H1 (cell line): ENCODE results near the gene NKX6-1. TPM values are rescaled to one million over a fixed set of nuclear protein-coding genes. Genes with fewer than 3 reads are reported as not detected.

Experiments
- CTCF ChIA-PET: fragments of 300-600 bp; sonication (Branson Sonifier 250); formaldehyde crosslinking; loops from one replicate; lab custom pipeline; 2021; ENCODE audit not compliant: partially characterized antibody; lab: Charles Lee
- POLR2A ChIA-PET: fragments of 300-600 bp; sonication (Branson Sonifier 250); formaldehyde crosslinking; loops from one replicate; lab custom pipeline; 2021; ENCODE audit warnings: inconsistent platforms; ENCODE audit not compliant: partially characterized antibody; lab: Charles Lee
- DNase-seq, 2 experiments: peaks; one replicate each; pipeline versions ENCODE4 v3.0.0 to v3.0.0-alpha.2; 2010 to 2022; ENCODE audit warnings: low spot score in 2 of 2, low read depth in 1 of 2, mixed read lengths in 1 of 2
- FAIRE-seq: peaks from 2 replicates; lab custom pipeline; 2011; peaks lifted over from hg19 to GRCh38; lab: Jason Lieb, UNC
- H2AFZ ChIP-seq: 2 replicates; pipeline ENCODE4 v1.8.1; 2012; ENCODE audit warnings: low read length, inconsistent platforms
- H2AK5ac ChIP-seq: 2 replicates; pipeline ENCODE4 v1.6.1; 2013; ENCODE audit warnings: low read depth, low read length
- H2BK120ac ChIP-seq: replicated peaks from 2 replicates; pipeline ENCODE3; 2013; ENCODE audit warnings: low read depth, low read length, inconsistent platforms
- H2BK12ac ChIP-seq: 2 replicates; pipeline ENCODE4 v1.6.1; 2013; ENCODE audit warnings: low read depth, low read length
- H2BK15ac ChIP-seq: 2 replicates; pipeline ENCODE4 v1.6.1; 2013; ENCODE audit warnings: low read length
- H2BK20ac ChIP-seq: 2 replicates; pipeline ENCODE4 v1.6.1; 2013; ENCODE audit warnings: low read length
- H2BK5ac ChIP-seq: 2 replicates; pipeline ENCODE4 v1.6.1; 2013; ENCODE audit warnings: low read depth, low read length
- H3K14ac ChIP-seq: 2 replicates; pipeline ENCODE4 v1.6.1; 2013; ENCODE audit warnings: inconsistent platforms; ENCODE audit not compliant: insufficient read length
- H3K18ac ChIP-seq: 2 replicates; pipeline ENCODE4 v1.6.1; 2013; ENCODE audit warnings: low read length; ENCODE audit errors: extremely low read depth
- H3K23ac ChIP-seq: 2 replicates; pipeline ENCODE4 v1.6.1; 2013; ENCODE audit warnings: inconsistent platforms; ENCODE audit not compliant: insufficient read length
- H3K23me2 ChIP-seq: 2 replicates; pipeline ENCODE4 v1.6.1; 2013; ENCODE audit warnings: low read depth, low read length
- H3K27ac ChIP-seq: 2 replicates; pipeline ENCODE4 v1.6.1; 2011; ENCODE audit warnings: low read depth, low read length, inconsistent platforms
- H3K27me3 ChIP-seq, 4 experiments: replicated peaks in 1 of 4; 1 replicate in 1 of 4; 2 replicates in 3 of 4; pipeline versions ENCODE4 v1.6.1 to v1.8.1; 2011 to 2013; ENCODE audit warnings: low read length in 3 of 4, mild to moderate bottlenecking in 3 of 4, inconsistent platforms in 2 of 4, mixed read lengths in 2 of 4, moderate library complexity in 1 of 4; ENCODE audit not compliant: control insufficient read depth in 3 of 4, insufficient read depth in 3 of 4; ENCODE audit errors: extremely low read depth in 1 of 4
- H3K36me3 ChIP-seq, 4 experiments: 2 replicates each; pipeline versions ENCODE4 v1.6.1 to v1.8.1; 2011 to 2013; ENCODE audit warnings: mild to moderate bottlenecking in 4 of 4, low read length in 3 of 4, moderate library complexity in 2 of 4, control low read depth in 1 of 4, inconsistent platforms in 1 of 4; ENCODE audit not compliant: insufficient read depth in 4 of 4, control insufficient read depth in 2 of 4
- H3K4ac ChIP-seq: replicated peaks from 2 replicates; pipeline ENCODE3; 2013; ENCODE audit warnings: low read length, low read depth, mixed read lengths, inconsistent platforms; ENCODE audit not compliant: insufficient read length
- H3K4me1 ChIP-seq, 4 experiments: replicated peaks in 1 of 4; 1 replicate in 1 of 4; 2 replicates in 3 of 4; pipeline versions ENCODE4 v1.6.1 to v1.8.1; 2011 to 2013; ENCODE audit warnings: low read length in 3 of 4, inconsistent platforms in 2 of 4, mixed read lengths in 1 of 4; ENCODE audit not compliant: insufficient read depth in 4 of 4, control insufficient read depth in 3 of 4
- H3K4me2 ChIP-seq, 2 experiments: 2 replicates each; pipeline versions ENCODE4 v1.6.1 to v1.8.1; 2011 to 2013; ENCODE audit warnings: low read depth in 2 of 2, low read length in 2 of 2, control low read depth in 1 of 2, inconsistent platforms in 1 of 2, mild to moderate bottlenecking in 1 of 2; ENCODE audit not compliant: insufficient read depth in 1 of 2
- H3K4me3 ChIP-seq, 4 experiments: fragments of 200-600, 300-600 bp in 1 of 4; sonication (generic), shearing (Covaris generic), sonication (Bioruptor Twin) in 1 of 4; 2 replicates each; pipeline versions ENCODE4 v1.5.1 to v1.8.1; 2011 to 2016; ENCODE audit warnings: low read length in 4 of 4, low read depth in 3 of 4, control low read depth in 2 of 4, inconsistent platforms in 2 of 4, mild to moderate bottlenecking in 2 of 4, mixed read lengths in 1 of 4, moderate library complexity in 1 of 4; ENCODE audit not compliant: insufficient read depth in 2 of 4; ENCODE audit errors: extremely low read depth in 1 of 4
- H3K56ac ChIP-seq: replicated peaks from 2 replicates; pipeline ENCODE3; 2013; ENCODE audit warnings: low read depth, mild to moderate bottlenecking, mixed read lengths, low read length, inconsistent platforms; ENCODE audit not compliant: insufficient read length
- H3K79me1 ChIP-seq: 2 replicates; pipeline ENCODE4 v1.6.1; 2013; ENCODE audit warnings: low read depth, low read length, control low read depth
- H3K79me2 ChIP-seq, 2 experiments: 2 replicates each; pipeline versions ENCODE4 v1.6.1 to v1.8.1; 2012 to 2013; ENCODE audit warnings: low read length in 2 of 2, mild to moderate bottlenecking in 2 of 2, inconsistent platforms in 1 of 2; ENCODE audit not compliant: insufficient read depth in 2 of 2, control insufficient read depth in 1 of 2
- H3K9ac ChIP-seq, 4 experiments: replicated peaks in 1 of 4; 1 replicate in 1 of 4; 2 replicates in 3 of 4; pipeline versions ENCODE4 v1.6.1 to v1.8.1; 2011 to 2013; ENCODE audit warnings: low read depth in 3 of 4, low read length in 3 of 4, control low read depth in 2 of 4, mild to moderate bottlenecking in 2 of 4, moderate library complexity in 2 of 4, inconsistent platforms in 1 of 4; ENCODE audit errors: extremely low read depth in 1 of 4
- H3K9me3 ChIP-seq, 2 experiments: 2 replicates each; pipeline versions ENCODE4 v1.6.1 to v1.8.1; 2012 to 2013; ENCODE audit warnings: mild to moderate bottlenecking in 2 of 2, moderate library complexity in 2 of 2, control low read depth in 1 of 2, inconsistent platforms in 1 of 2, low read depth in 1 of 2, low read length in 1 of 2, mixed read lengths in 1 of 2; ENCODE audit not compliant: insufficient read depth in 2 of 2
- H4K20me1 ChIP-seq, 2 experiments: replicated peaks in 1 of 2; 2 replicates each; pipeline versions ENCODE3 to v1.8.1; 2011 to 2013; ENCODE audit warnings: inconsistent platforms in 2 of 2, low read length in 2 of 2, mild to moderate bottlenecking in 1 of 2; ENCODE audit not compliant: insufficient read depth in 2 of 2, control insufficient read depth in 1 of 2
- H4K5ac ChIP-seq: 2 replicates; pipeline ENCODE4 v1.6.1; 2013; ENCODE audit warnings: low read length, low read depth, mixed read lengths, inconsistent platforms; ENCODE audit not compliant: insufficient read length
- H4K8ac ChIP-seq: 2 replicates; pipeline ENCODE4 v1.8.0; 2013; ENCODE audit warnings: mild to moderate bottlenecking, moderate library complexity, low read length, inconsistent platforms; ENCODE audit not compliant: insufficient read depth; ENCODE audit errors: extremely low read depth
- H4K91ac ChIP-seq: replicated peaks from 2 replicates; pipeline ENCODE3; 2013; ENCODE audit warnings: low read length, mixed read lengths, inconsistent platforms; ENCODE audit not compliant: insufficient read length
- BACH1 ChIP-seq: IDR thresholded peaks from 2 replicates; pipeline ENCODE4 v1.6.1; 2012; ENCODE audit warnings: low read length, improper control_type of control experiment
- RAD21 ChIP-seq, 2 experiments: IDR thresholded peaks in 1 of 2; conservative IDR thresholded peaks in 1 of 2; 2 replicates each; pipeline ENCODE4 v1.6.1; 2011; ENCODE audit warnings: low read depth in 2 of 2, low read length in 2 of 2, improper control_type of control experiment in 1 of 2, inconsistent platforms in 1 of 2, mild to moderate bottlenecking in 1 of 2, moderate library complexity in 1 of 2
- WGBS, 2 experiments: shearing (Covaris generic) in 1 of 2; methylation state at CpG; one replicate each; pipeline versions ENCODE4 v1.1.6 to v1.1.7; 2013 to 2015; ENCODE audit warnings: low lambda C conversion rate in 2 of 2, mixed read lengths in 2 of 2, inconsistent platforms in 1 of 2, low coverage in 1 of 2, missing lambda C conversion rate in 1 of 2; ENCODE audit not compliant: insufficient replicate concordance in 2 of 2, insufficient coverage in 1 of 2, insufficient read length in 1 of 2; ENCODE audit errors: extremely low coverage in 1 of 2, missing lambda C conversion rate in 1 of 2; 5-methylcytosine and 5-hydroxymethylcytosine counted together
- polyA plus RNA-seq, 7 experiments: library from polyadenylated mRNA; depleted of rRNA in 3 of 7; stranded (reverse) in 5 of 7; unstranded in 2 of 7; fragments of >200 nt in 5 of 7; fragments of 200-250 nt in 2 of 7; gene quantifications; 1 replicate in 5 of 7; 2 replicates in 1 of 7; 4 replicates in 1 of 7; pipeline versions ENCODE4 v1.2.1 to v1.2.3, GENCODE V29; 2011 to 2013; ENCODE audit warnings: missing spikeins in 2 of 7, mixed read lengths in 2 of 7
- total RNA-seq: library from RNA; stranded (reverse); fragmentation: NEBNext Ultra II Directional; extraction: Animal tissue kit (Norgen Biotek cat#: 25700); gene quantifications from 2 replicates; pipeline ENCODE4 v1.2.1, GENCODE V29; 2021
- TF ChIP-seq, protein P1 (sequence below), 3 experiments: IDR thresholded peaks; 1 replicate in 2 of 3; 2 replicates in 1 of 3; pipeline versions ENCODE4 v1.5.1 to v1.6.1; 2011; ENCODE audit warnings: low read length in 3 of 3, mild to moderate bottlenecking in 3 of 3, inconsistent platforms in 2 of 3, low read depth in 1 of 3, moderate library complexity in 1 of 3; ENCODE audit not compliant: insufficient read depth in 1 of 3; ENCODE audit errors: control extremely low read depth in 1 of 3

NKX6-1 gene
- total and polyA plus RNA-seq, 2 of the 8 experiments (the other 6 are each of a cell fraction or from before 2014, with no cell fraction given) = 0.03 to 0.45 TPM

DNA sequence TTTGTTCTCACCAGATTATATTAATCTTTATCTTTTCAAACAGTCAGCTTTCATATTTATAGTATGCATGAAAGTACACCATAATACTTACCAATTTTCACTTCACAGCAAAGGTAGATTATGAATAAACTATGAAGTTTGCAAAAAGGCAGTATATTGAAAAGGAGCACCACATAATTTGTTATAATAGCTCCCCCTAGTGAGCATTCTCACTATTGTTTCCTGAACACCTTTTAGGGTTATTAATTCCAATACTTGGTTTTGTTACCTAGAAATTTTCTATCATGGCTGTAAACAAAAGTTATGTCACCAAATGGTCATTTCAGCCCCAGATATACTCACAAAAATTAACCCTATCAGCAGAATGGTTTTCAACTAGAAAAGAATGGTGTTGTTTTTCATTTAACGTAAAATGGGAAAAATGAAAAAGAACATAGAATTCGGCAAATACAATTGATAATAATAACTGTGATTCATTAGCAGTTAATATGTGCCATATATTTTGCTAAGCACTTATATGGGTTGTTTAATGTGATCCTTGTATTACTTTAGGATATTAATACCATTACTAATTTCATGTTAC, 30.2 kb upstream of the NKX6-1 start:
- no peaks in the 10 kb centered on the region for H4K20me1 ChIP-seq
- H3K56ac ChIP-seq = no peak overlapping the region
- H2BK12ac ChIP-seq = no peak overlapping the region
- H2BK5ac ChIP-seq = no peak overlapping the region
- H3K79me1 ChIP-seq = no peaks in the 10 kb centered on the region
- no peak overlapping the region for H2AFZ ChIP-seq
- WGBS, 2 experiments = 80% methylated on average over 2 of the region's 2 CpGs; no CpG with 5 or more reads in 1 of the 2 experiments
- H4K8ac ChIP-seq = no peak overlapping the region
- no peaks in the 10 kb centered on the region for H3K4me1 ChIP-seq
- no peak overlapping the region for H3K23ac ChIP-seq
- H2BK120ac ChIP-seq = no peak overlapping the region
- no peak overlapping the region for H2BK15ac ChIP-seq
- H3K9me3 ChIP-seq = no peaks in the 10 kb centered on the region
- no peak overlapping the region for H3K18ac ChIP-seq
- ChIA-PET CTCF (interaction anchor here (0.6 to 2.0 kb wide), 30 partner anchors 8 to 884 kb away, joined by 3 to 12 read pairs (median 4); partner anchors contain the start of gene CDS1), POLR2A (interaction anchor here (1.3 kb wide), 1 partner anchor 53 kb away, joined by 4 read pairs; the partner anchor contains the start of gene CDS1)
- H3K14ac ChIP-seq = no peak overlapping the region
- no peaks in the 10 kb centered on the region for H3K27me3 ChIP-seq
- H3K9ac ChIP-seq = no peak overlapping the region
- H3K4ac ChIP-seq = no peak overlapping the region
- H3K27ac ChIP-seq = no peak overlapping the region
- H3K23me2 ChIP-seq = no peaks in the 10 kb centered on the region
- H3K4me3 ChIP-seq = no peak overlapping the region
- H2AK5ac ChIP-seq = no peak overlapping the region
- H3K79me2 ChIP-seq = no peaks in the 10 kb centered on the region
- TF ChIP-seq, protein P1, sequence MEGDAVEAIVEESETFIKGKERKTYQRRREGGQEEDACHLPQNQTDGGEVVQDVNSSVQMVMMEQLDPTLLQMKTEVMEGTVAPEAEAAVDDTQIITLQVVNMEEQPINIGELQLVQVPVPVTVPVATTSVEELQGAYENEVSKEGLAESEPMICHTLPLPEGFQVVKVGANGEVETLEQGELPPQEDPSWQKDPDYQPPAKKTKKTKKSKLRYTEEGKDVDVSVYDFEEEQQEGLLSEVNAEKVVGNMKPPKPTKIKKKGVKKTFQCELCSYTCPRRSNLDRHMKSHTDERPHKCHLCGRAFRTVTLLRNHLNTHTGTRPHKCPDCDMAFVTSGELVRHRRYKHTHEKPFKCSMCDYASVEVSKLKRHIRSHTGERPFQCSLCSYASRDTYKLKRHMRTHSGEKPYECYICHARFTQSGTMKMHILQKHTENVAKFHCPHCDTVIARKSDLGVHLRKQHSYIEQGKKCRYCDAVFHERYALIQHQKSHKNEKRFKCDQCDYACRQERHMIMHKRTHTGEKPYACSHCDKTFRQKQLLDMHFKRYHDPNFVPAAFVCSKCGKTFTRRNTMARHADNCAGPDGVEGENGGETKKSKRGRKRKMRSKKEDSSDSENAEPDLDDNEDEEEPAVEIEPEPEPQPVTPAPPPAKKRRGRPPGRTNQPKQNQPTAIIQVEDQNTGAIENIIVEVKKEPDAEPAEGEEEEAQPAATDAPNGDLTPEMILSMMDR (IDR thresholded peaks at IDR 0.05; ENCODE audit: control extremely low read depth in 1 of 3, insufficient read depth in 1 of 3, low read depth in 1 of 3, low read length in 3 of 3) = peak in 2 of 3 experiments; percentile 16 to 62; a peak in 2 of 4 replicates
- TF ChIP-seq BACH1 = no peak
- peak in 1 of 2 experiments; percentile 34 for TF ChIP-seq RAD21 (IDR thresholded peaks at IDR 0.05 in 1 of 2, conservative IDR thresholded peaks at IDR 0.05 in 1 of 2; ENCODE audit: low read depth in 2 of 2, low read length in 2 of 2)
- no peak overlapping the region for H4K91ac ChIP-seq
- H4K5ac ChIP-seq = no peak overlapping the region
- no peak overlapping the region for H3K4me2 ChIP-seq
- no peak for DNase-seq
- H3K36me3 ChIP-seq = no peaks in the 10 kb centered on the region
- H2BK20ac ChIP-seq = no peak overlapping the region
- FAIRE-seq = peak; percentile 13
